Esophagus squamous epithelium (tissue), 5 donors: ENCODE measurements around the gene ADGRV1. TPM values are rescaled to one million over a fixed set of nuclear protein-coding genes. Genes with fewer than 3 reads are reported as not detected.

Experiments used
- DNase-seq: peaks from one replicate; lab custom pipeline; 2025; lab: John Stamatoyannopoulos, UW
- H3K27ac ChIP-seq, 4 donors: fragments of 200-600 bp; sonication (generic); one replicate each; pipeline ENCODE4 v1.5.1; 2016 to 2019; ENCODE audit warnings: mild to moderate bottlenecking in 1 of 4
- H3K27me3 ChIP-seq, 4 donors: fragments of 200-600 bp; sonication (generic); 1 replicate in 3 of 4; 2 replicates in 1 of 4; pipeline versions ENCODE4 v1.5.1 to v1.6.0; 2017 to 2021; ENCODE audit warnings: antibody characterized with exemption in 1 of 4
- H3K36me3 ChIP-seq, 3 donors: fragments of 200-600 bp; sonication (generic); one replicate each; pipeline ENCODE4 v1.5.1; 2016 to 2019
- H3K4me1 ChIP-seq, 3 donors: fragments of 200-600 bp; sonication (generic); one replicate each; pipeline ENCODE4 v1.5.1; 2017 to 2019
- H3K4me3 ChIP-seq, 4 donors: fragments of 200-600 bp; sonication (generic); 1 replicate in 3 of 4; 2 replicates in 1 of 4; pipeline ENCODE4 v1.5.1; 2016 to 2019; ENCODE audit warnings: mild to moderate bottlenecking in 2 of 4, moderate library complexity in 1 of 4
- H3K9me3 ChIP-seq, 3 donors: fragments of 200-600 bp; sonication (generic); one replicate each; pipeline ENCODE4 v1.5.1; 2016 to 2019
- CTCF ChIP-seq, 6 experiments: fragments of 450-650 bp in 4 of 6; fragments of 200-600 bp in 2 of 6; sonication (generic) in 2 of 6; IDR thresholded peaks; one replicate each; pipeline ENCODE4 v1.5.1; 2016 to 2019; ENCODE audit warnings: antibody characterized with exemption in 6 of 6, mild to moderate bottlenecking in 4 of 6, moderate library complexity in 4 of 6
- POLR2A ChIP-seq, 4 donors: fragments of 450-650 bp; IDR thresholded peaks; one replicate each; pipeline ENCODE4 v1.6.1; 2017; ENCODE audit warnings: antibody characterized with exemption in 4 of 4, mild to moderate bottlenecking in 4 of 4, moderate library complexity in 3 of 4
- WGBS, 2 donors: methylation state at CpG; one replicate each; pipeline ENCODE4 v1.1.5; 2018; 5-methylcytosine and 5-hydroxymethylcytosine counted together
- intact Hi-C: fragments of 100-400 bp; cut with DNase I; formaldehyde crosslinking; loops from one replicate; pipeline ENCODE4 v1.15.0; 2022
- total RNA-seq, 4 donors: library from RNA; depleted of rRNA; stranded (reverse); fragments of >200 nt; gene quantifications; one replicate each; pipeline ENCODE4 v1.1.0, GENCODE V29; 2016
- donor health status: DM: yes; HTN: yes; CAD: no.

Gene ADGRV1
- total RNA-seq, 4 donors from 2014 or later, result 1.9 to 14.1 (median 4.0) TPM

DNA sequence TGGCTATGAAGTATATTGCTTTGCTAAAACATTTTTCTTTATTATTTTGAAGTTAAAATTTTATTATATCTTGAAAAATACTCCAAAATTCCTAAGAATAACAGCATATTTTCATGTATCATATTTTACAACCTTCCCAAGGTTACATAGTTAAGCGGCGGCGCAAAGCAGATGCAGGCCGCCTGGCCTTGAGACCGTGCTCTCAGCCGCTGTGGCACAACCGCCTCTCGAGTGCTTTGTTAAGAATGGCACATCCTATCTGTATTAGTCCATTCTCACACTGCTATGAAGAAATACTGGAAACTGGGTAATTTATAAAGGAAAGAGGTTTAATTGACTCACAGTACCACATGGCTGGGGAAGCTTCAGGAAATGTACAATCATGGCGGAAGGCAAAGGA is 595.7 kb downstream of the ADGRV1 start:
- no peak for DNase-seq
- TF ChIP-seq CTCF (IDR thresholded peaks at IDR 0.05), result no peak
- no peak for TF ChIP-seq POLR2A (IDR thresholded peaks at IDR 0.05)
- Histone ChIP-seq H3K36me3 (no peaks in the 10 kb centered on the region), H3K4me1 (peaks cover 0 to 24% (median 7%) of the 10 kb centered on the region in 3 donors), H3K9me3 (no peaks in the 10 kb centered on the region), H3K27me3 (no peaks in the 10 kb centered on the region), H3K27ac (no peak overlapping the region), H3K4me3 (no peak overlapping the region)
- intact Hi-C loops, result no loop called here
- 95 to 96% methylated on average over 9 of the region's 9 CpGs for WGBS, 2 donors

GRCh38 chr5:91155274-91155673 is 596.7 kb downstream of the ADGRV1 start:
- H3K9me3 ChIP-seq, result no peaks in the 10 kb centered on the region

GRCh38 chr5:91156242-91156641 is 597.6 kb downstream of the ADGRV1 start:
- Histone ChIP-seq H3K27ac (no peak overlapping the region), H3K4me3 (no peak overlapping the region), H3K36me3 (no peaks in the 10 kb centered on the region), H3K4me1 (peaks cover 0 to 21% (median 0%) of the 10 kb centered on the region in 3 donors), H3K9me3 (no peaks in the 10 kb centered on the region), H3K27me3 (no peaks in the 10 kb centered on the region)
- 81 to 84% methylated on average over 1 of the region's 1 CpG for WGBS, 2 donors
- DNase-seq, result no peak
- intact Hi-C loops, result no loop called here
- TF ChIP-seq POLR2A (IDR thresholded peaks at IDR 0.05) (no peak), CTCF (IDR thresholded peaks at IDR 0.05) (no peak)

More at GRCh38 chr5:91155274-91155673, 596.7 kb downstream of the ADGRV1 start:
- H3K36me3 ChIP-seq, result no peaks in the 10 kb centered on the region
- peaks cover 0 to 20% (median 7%) of the 10 kb centered on the region in 3 donors for H3K4me1 ChIP-seq
- WGBS, 2 donors, result 89 to 100% methylated on average over 3 of the region's 3 CpGs
- H3K27me3 ChIP-seq, result no peaks in the 10 kb centered on the region
- H3K27ac ChIP-seq, result no peak overlapping the region
- H3K4me3 ChIP-seq, result no peak overlapping the region
- DNase-seq, result no peak
- intact Hi-C loops, result no loop called here
- TF ChIP-seq POLR2A (IDR thresholded peaks at IDR 0.05) (no peak), CTCF (IDR thresholded peaks at IDR 0.05) (no peak)

DNA sequence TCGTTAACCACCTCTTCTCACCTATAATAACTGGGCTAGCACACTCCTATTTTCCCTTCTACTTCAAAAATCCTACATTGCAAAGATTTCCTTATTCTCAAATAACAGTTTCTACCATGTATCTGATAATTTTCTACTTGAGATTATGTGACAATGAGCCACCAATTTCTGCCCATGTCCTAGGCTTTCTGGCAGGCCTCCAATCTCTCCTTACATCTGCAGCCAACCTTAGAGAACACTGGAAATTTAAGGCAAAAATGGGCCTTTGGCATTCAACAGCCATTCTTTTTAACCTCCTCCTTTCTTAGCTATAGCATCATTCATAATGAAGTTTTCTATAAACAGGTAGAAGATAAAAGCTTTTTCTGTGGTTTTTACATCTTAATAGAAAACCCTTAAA is 599.4 kb downstream of the ADGRV1 start:
- no peak overlapping the region for H3K4me3 ChIP-seq
- no peaks in the 10 kb centered on the region for H3K27me3 ChIP-seq
- WGBS, 2 donors, result 100% methylated on average over 1 of the region's 1 CpG
- H3K27ac ChIP-seq, result no peak overlapping the region
- TF ChIP-seq POLR2A (IDR thresholded peaks at IDR 0.05) (no peak), CTCF (IDR thresholded peaks at IDR 0.05) (no peak)
- H3K9me3 ChIP-seq, result no peaks in the 10 kb centered on the region
- peaks cover 11 to 26% (median 13%) of the 10 kb centered on the region in 3 donors for H3K4me1 ChIP-seq
- no peak for DNase-seq
- no peaks in the 10 kb centered on the region for H3K36me3 ChIP-seq
- intact Hi-C loops, result no loop called here

- no peak overlapping the region for H3K4me3 ChIP-seq
- H3K9me3 ChIP-seq, result no peaks in the 10 kb centered on the region
- WGBS, 2 donors, result 100% methylated on average over 1 of the region's 1 CpG
- no peaks in the 10 kb centered on the region for H3K36me3 ChIP-seq
- DNase-seq, result no peak
- no peaks in the 10 kb centered on the region for H3K27me3 ChIP-seq
- H3K4me1 ChIP-seq, result peaks cover 15 to 42% (median 24%) of the 10 kb centered on the region in 3 donors
- H3K27ac ChIP-seq, result no peak overlapping the region
- TF ChIP-seq CTCF (IDR thresholded peaks at IDR 0.05), result no peak
- TF ChIP-seq POLR2A (IDR thresholded peaks at IDR 0.05), result no peak
- intact Hi-C loops, result no loop called here
Measured at GRCh38 chr5:91159647-91160046, 601.0 kb downstream of the ADGRV1 start.
